ENCODE results near the gene TYROBP.

The TYROBP gene

DNA sequence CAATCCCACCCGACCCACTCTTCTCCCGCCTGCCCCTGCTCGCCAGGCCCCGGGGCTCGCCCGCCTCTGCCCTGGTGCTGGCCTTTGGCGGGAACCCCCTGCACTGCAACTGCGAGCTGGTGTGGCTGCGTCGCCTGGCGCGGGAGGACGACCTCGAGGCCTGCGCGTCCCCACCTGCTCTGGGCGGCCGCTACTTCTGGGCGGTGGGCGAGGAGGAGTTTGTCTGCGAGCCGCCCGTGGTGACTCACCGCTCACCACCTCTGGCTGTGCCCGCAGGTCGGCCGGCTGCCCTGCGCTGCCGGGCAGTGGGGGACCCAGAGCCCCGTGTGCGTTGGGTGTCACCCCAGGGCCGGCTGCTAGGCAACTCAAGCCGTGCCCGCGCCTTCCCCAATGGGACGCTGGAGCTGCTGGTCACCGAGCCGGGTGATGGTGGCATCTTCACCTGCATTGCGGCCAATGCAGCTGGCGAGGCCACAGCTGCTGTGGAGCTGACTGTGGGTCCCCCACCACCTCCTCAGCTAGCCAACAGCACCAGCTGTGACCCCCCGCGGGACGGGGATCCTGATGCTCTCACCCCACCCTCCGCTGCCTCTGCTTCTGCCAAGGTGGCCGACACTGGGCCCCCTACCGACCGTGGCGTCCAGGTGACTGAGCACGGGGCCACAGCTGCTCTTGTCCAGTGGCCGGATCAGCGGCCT, 32.1 kb upstream of the TYROBP start:
- TF ChIP-seq EZH2 (IDR thresholded peaks at IDR 0.05; ENCODE audit: borderline replicate concordance, low read depth, low read length, severe bottlenecking), result no peak
- TF ChIP-seq, protein P1, sequence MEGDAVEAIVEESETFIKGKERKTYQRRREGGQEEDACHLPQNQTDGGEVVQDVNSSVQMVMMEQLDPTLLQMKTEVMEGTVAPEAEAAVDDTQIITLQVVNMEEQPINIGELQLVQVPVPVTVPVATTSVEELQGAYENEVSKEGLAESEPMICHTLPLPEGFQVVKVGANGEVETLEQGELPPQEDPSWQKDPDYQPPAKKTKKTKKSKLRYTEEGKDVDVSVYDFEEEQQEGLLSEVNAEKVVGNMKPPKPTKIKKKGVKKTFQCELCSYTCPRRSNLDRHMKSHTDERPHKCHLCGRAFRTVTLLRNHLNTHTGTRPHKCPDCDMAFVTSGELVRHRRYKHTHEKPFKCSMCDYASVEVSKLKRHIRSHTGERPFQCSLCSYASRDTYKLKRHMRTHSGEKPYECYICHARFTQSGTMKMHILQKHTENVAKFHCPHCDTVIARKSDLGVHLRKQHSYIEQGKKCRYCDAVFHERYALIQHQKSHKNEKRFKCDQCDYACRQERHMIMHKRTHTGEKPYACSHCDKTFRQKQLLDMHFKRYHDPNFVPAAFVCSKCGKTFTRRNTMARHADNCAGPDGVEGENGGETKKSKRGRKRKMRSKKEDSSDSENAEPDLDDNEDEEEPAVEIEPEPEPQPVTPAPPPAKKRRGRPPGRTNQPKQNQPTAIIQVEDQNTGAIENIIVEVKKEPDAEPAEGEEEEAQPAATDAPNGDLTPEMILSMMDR (IDR thresholded peaks at IDR 0.05; ENCODE audit: borderline replicate concordance, extremely low read depth, low read length, poor library complexity, severe bottlenecking), result no peak
- Histone ChIP-seq H4K20me1 (ENCODE audit: insufficient read depth, low read length) (peaks cover 25% of the 10 kb centered on the region), H3K4me1 (ENCODE audit: insufficient read depth, low read length) (peaks cover 37% of the 10 kb centered on the region), H3K9me3 (ENCODE audit: insufficient read depth, low read length, severe bottlenecking) (no peaks in the 10 kb centered on the region), H3K9ac (ENCODE audit: low read depth, low read length) (no peak overlapping the region), H3K4me2 (ENCODE audit: insufficient read depth, low read length) (no peak overlapping the region), H3K36me3 (ENCODE audit: insufficient read depth, low read length) (peaks cover 31% of the 10 kb centered on the region), H3K4me3 (ENCODE audit: low read depth in 1 of 2, low read length in 2 of 2) (no peak overlapping the region), H3K27ac (ENCODE audit: low read length) (no peak overlapping the region), H3K27me3 (ENCODE audit: insufficient read depth, low read length, poor library complexity) (no peaks in the 10 kb centered on the region), H2AFZ (ENCODE audit: low read depth, low read length) (no peak overlapping the region), H3K79me2 (ENCODE audit: insufficient read depth, low read length) (peaks cover 33% of the 10 kb centered on the region)
- ATAC-seq (ENCODE audit: insufficient read depth, low read depth), result no peak
- no peak for DNase-seq

DNA sequence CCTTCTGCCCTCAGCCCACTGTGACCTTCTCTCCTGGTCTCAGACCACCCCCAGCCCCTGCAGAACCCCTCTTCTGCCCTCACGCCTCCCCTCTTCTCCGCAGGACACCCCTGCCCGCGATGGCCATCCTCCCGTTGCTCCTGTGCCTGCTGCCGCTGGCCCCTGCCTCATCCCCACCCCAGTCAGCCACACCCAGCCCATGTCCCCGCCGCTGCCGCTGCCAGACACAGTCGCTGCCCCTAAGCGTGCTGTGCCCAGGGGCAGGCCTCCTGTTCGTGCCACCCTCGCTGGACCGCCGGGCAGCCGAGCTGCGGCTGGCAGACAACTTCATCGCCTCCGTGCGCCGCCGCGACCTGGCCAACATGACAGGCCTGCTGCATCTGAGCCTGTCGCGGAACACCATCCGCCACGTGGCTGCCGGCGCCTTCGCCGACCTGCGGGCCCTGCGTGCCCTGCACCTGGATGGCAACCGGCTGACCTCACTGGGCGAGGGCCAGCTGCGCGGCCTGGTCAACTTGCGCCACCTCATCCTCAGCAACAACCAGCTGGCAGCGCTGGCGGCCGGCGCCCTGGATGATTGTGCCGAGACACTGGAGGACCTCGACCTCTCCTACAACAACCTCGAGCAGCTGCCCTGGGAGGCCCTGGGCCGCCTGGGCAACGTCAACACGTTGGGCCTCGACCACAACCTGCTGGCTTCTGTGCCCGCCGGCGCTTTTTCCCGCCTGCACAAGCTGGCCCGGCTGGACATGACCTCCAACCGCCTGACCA, 31.4 kb upstream of the TYROBP start:
- DNase-seq (no peak), ATAC-seq (ENCODE audit: insufficient read depth, low read depth) (no peak)
- Histone ChIP-seq H4K20me1 (ENCODE audit: insufficient read depth, low read length) (peaks cover 23% of the 10 kb centered on the region), H3K4me3 (ENCODE audit: low read depth in 1 of 2, low read length in 2 of 2) (no peak overlapping the region), H3K79me2 (ENCODE audit: insufficient read depth, low read length) (peaks cover 33% of the 10 kb centered on the region), H3K36me3 (ENCODE audit: insufficient read depth, low read length) (peaks cover 29% of the 10 kb centered on the region), H3K4me2 (ENCODE audit: insufficient read depth, low read length) (peak overlapping the region; percentile 88; the same call in 1 of the 2 replicates), H3K9ac (ENCODE audit: low read depth, low read length) (no peak overlapping the region), H3K27ac (ENCODE audit: low read length) (no peak overlapping the region), H3K4me1 (ENCODE audit: insufficient read depth, low read length) (peaks cover 44% of the 10 kb centered on the region), H3K9me3 (ENCODE audit: insufficient read depth, low read length, severe bottlenecking) (no peaks in the 10 kb centered on the region), H3K27me3 (ENCODE audit: insufficient read depth, low read length, poor library complexity) (no peaks in the 10 kb centered on the region), H2AFZ (ENCODE audit: low read depth, low read length) (no peak overlapping the region)
- TF ChIP-seq, protein P1 (IDR thresholded peaks at IDR 0.05; ENCODE audit: borderline replicate concordance, extremely low read depth, low read length, poor library complexity, severe bottlenecking), result no peak
- no peak for TF ChIP-seq EZH2 (IDR thresholded peaks at IDR 0.05; ENCODE audit: borderline replicate concordance, low read depth, low read length, severe bottlenecking)

DNA sequence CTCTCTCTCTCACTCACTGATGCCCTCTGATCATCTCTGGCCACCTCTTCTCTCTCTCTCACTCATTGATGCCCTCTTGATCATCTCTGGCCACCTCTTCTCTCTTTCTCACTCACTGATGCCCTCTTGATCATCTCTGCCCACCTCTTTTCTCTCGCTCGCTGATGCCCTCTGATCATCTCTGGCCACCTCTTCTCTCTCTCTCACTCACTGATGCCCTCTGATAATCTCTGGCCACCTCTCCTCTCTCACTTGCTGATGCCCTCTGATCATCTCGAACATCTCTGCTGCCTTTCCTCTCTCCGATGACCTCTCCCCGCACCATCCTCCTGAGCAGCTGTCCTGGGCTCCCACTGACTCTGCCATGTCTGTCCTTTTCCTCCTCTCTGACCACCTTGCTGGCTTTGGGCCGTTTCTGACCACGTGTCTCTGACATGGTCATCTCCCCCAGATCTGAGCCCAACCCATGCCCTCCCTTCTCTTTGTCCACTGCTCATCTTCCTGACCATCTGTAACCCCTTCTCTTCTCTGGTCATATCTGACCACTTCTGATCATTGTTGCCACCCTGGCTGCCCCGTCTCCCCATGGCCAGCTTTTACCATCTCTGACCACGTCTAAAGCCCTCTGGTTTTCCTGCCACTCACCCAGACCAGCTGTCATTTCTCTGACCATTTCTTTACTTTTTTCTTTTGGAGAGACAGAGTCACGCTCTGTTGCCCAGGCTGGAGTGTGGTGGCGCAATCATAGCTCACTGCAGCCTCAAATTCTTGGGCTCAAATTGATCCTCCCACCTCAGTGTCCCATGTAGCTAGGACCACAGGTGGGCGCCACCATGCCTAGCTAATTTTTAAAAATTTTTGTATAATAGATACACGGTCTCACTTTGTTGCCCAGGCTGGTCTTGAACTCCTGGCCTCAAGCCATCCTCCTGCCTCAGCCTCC, 30.5 kb upstream of the TYROBP start:
- H2AFZ ChIP-seq (ENCODE audit: low read depth, low read length), result no peak overlapping the region
- H3K27ac ChIP-seq (ENCODE audit: low read length), result no peak overlapping the region
- peaks cover 23% of the 10 kb centered on the region for H4K20me1 ChIP-seq (ENCODE audit: insufficient read depth, low read length)
- H3K4me2 ChIP-seq (ENCODE audit: insufficient read depth, low read length), result peak overlapping the region; percentile 88
- DNase-seq, result no peak
- H3K9me3 ChIP-seq (ENCODE audit: insufficient read depth, low read length, severe bottlenecking), result no peaks in the 10 kb centered on the region
- H3K27me3 ChIP-seq (ENCODE audit: insufficient read depth, low read length, poor library complexity), result no peaks in the 10 kb centered on the region
- peaks cover 33% of the 10 kb centered on the region for H3K79me2 ChIP-seq (ENCODE audit: insufficient read depth, low read length)
- peaks cover 25% of the 10 kb centered on the region for H3K36me3 ChIP-seq (ENCODE audit: insufficient read depth, low read length)
- H3K4me3 ChIP-seq (ENCODE audit: low read depth in 1 of 2, low read length in 2 of 2), result peak overlapping the region in 1 of 2 experiments; percentile 67; a peak in 2 of 4 replicates
- ATAC-seq (ENCODE audit: insufficient read depth, low read depth), result no peak
- H3K4me1 ChIP-seq (ENCODE audit: insufficient read depth, low read length), result peaks cover 44% of the 10 kb centered on the region
- H3K9ac ChIP-seq (ENCODE audit: low read depth, low read length), result peak overlapping the region; percentile 88; the same call in 1 of the 2 replicates
- TF ChIP-seq, protein P1 (IDR thresholded peaks at IDR 0.05; ENCODE audit: borderline replicate concordance, extremely low read depth, low read length, poor library complexity, severe bottlenecking), result no peak
- no peak for TF ChIP-seq EZH2 (IDR thresholded peaks at IDR 0.05; ENCODE audit: borderline replicate concordance, low read depth, low read length, severe bottlenecking)
